ENCODE data around the gene BBS5. TPM values are rescaled to one million over a fixed set of nuclear protein-coding genes. Genes with fewer than 3 reads are reported as not detected.

Gene BBS5
- total RNA-seq, 3 donors from 2014 or later, result 6.6 to 9.2 (median 7.9) TPM

- Histone ChIP-seq H3K36me3 (no peaks in the 10 kb centered on the region), H3K9me3 (no peaks in the 10 kb centered on the region), H3K27ac (no peak overlapping the region), H3K27me3 (no peaks in the 10 kb centered on the region), H3K4me1 (no peaks in the 10 kb centered on the region), H3K4me3 (no peak overlapping the region)
- TF ChIP-seq, protein P1, sequence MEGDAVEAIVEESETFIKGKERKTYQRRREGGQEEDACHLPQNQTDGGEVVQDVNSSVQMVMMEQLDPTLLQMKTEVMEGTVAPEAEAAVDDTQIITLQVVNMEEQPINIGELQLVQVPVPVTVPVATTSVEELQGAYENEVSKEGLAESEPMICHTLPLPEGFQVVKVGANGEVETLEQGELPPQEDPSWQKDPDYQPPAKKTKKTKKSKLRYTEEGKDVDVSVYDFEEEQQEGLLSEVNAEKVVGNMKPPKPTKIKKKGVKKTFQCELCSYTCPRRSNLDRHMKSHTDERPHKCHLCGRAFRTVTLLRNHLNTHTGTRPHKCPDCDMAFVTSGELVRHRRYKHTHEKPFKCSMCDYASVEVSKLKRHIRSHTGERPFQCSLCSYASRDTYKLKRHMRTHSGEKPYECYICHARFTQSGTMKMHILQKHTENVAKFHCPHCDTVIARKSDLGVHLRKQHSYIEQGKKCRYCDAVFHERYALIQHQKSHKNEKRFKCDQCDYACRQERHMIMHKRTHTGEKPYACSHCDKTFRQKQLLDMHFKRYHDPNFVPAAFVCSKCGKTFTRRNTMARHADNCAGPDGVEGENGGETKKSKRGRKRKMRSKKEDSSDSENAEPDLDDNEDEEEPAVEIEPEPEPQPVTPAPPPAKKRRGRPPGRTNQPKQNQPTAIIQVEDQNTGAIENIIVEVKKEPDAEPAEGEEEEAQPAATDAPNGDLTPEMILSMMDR (IDR thresholded peaks at IDR 0.05), result no peak
- TF ChIP-seq POLR2AphosphoS5 (IDR thresholded peaks at IDR 0.05) (no peak), POLR2A (IDR thresholded peaks at IDR 0.05) (no peak)
- no peak for DNase-seq (ENCODE audit: low spot score in 2 of 2)
- intact Hi-C loops (cut with DNase I; ENCODE audit: low total_unique reads), result no loop called here
Observed at GRCh38 chr2:169472249-169472648, 7.0 kb upstream of the BBS5 start.

DNA sequence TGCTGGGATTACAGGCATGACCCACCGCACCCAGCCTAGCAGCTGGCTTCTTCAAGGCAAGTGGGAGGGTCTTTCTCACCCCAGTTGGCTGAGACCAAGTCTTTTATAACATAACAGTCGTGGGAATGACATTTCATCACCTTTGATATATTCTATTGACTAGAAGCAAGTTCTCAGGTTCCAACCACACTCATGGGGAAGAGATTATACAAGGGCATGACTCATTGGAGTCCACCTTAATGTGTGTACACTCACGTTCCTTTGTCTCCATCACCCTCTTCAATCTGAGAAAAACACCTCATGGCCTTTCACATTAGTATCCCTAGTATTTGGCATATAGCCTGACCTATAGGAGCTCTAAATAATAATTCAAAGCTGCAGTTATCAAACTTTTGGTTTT is 2.8 kb upstream of the BBS5 start:
- intact Hi-C loops (cut with DNase I; ENCODE audit: low total_unique reads), result no loop called here
- Histone ChIP-seq H3K4me3 (no peak overlapping the region), H3K4me1 (no peaks in the 10 kb centered on the region), H3K9me3 (no peaks in the 10 kb centered on the region), H3K27ac (no peak overlapping the region), H3K36me3 (no peaks in the 10 kb centered on the region), H3K27me3 (no peaks in the 10 kb centered on the region)
- DNase-seq (ENCODE audit: low spot score in 2 of 2), result no peak
- TF ChIP-seq POLR2A (IDR thresholded peaks at IDR 0.05), result no peak
- TF ChIP-seq, protein P1 (IDR thresholded peaks at IDR 0.05), result no peak
- no peak for TF ChIP-seq POLR2AphosphoS5 (IDR thresholded peaks at IDR 0.05)

- peak overlapping the region; percentile 83 for H3K27ac ChIP-seq
- intact Hi-C loops (cut with DNase I; ENCODE audit: low total_unique reads), result no loop called here
Observed at GRCh38 chr2:169478339-169478738, 955 bp upstream of the BBS5 start.

GRCh38 chr2:169478745-169479256 is 493 bp upstream of the BBS5 start:
- peak overlapping the region; percentile 72 to 89 (median 84) for H3K4me3 ChIP-seq
- intact Hi-C loops (cut with DNase I; ENCODE audit: low total_unique reads), result no loop called here
- H3K4me1 ChIP-seq, result no peaks in the 10 kb centered on the region
- H3K27me3 ChIP-seq, result no peaks in the 10 kb centered on the region
- H3K27ac ChIP-seq, result peak overlapping the region; percentile 83
- TF ChIP-seq, protein P1 (IDR thresholded peaks at IDR 0.05), result no peak
- TF ChIP-seq POLR2AphosphoS5 (IDR thresholded peaks at IDR 0.05) (no peak), POLR2A (IDR thresholded peaks at IDR 0.05) (no peak)
- no peaks in the 10 kb centered on the region for H3K36me3 ChIP-seq
- DNase-seq (ENCODE audit: low spot score in 2 of 2), result no peak
- no peaks in the 10 kb centered on the region for H3K9me3 ChIP-seq

More at GRCh38 chr2:169478339-169478738, 955 bp upstream of the BBS5 start:
- H3K36me3 ChIP-seq, result no peaks in the 10 kb centered on the region
- H3K4me3 ChIP-seq, result peak overlapping the region in 1 of 3 donors; percentile 89
- TF ChIP-seq POLR2AphosphoS5 (IDR thresholded peaks at IDR 0.05) (no peak), POLR2A (IDR thresholded peaks at IDR 0.05) (no peak)
- TF ChIP-seq, protein P1 (IDR thresholded peaks at IDR 0.05), result no peak
- H3K4me1 ChIP-seq, result no peaks in the 10 kb centered on the region
- no peak for DNase-seq (ENCODE audit: low spot score in 2 of 2)
- no peaks in the 10 kb centered on the region for H3K9me3 ChIP-seq
- no peaks in the 10 kb centered on the region for H3K27me3 ChIP-seq

DNA sequence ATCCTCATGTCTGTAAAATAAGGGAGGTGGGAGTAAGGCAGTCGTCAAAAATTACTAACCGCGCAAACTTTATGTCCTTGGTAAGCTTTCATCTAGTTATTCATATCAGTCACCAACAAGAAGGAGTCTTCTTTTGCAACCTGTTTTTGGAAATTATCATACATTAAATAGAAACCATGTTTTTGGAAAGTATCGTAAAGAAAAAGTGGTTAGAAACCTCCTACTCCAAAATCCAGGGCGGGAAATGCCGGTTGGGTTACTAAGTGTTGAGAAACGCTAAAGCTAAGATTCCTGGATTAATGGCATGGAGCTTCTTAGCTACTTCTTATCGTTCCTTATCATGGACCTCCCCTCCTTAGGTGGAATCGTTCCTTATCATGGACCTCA is 778 bp downstream of the BBS5 start:
- Histone ChIP-seq H3K4me3 (peak overlapping the region; percentile 72 to 89 (median 84)), H3K27me3 (no peaks in the 10 kb centered on the region), H3K4me1 (no peaks in the 10 kb centered on the region), H3K36me3 (no peaks in the 10 kb centered on the region), H3K27ac (peak overlapping the region; percentile 83), H3K9me3 (no peaks in the 10 kb centered on the region)
- TF ChIP-seq POLR2AphosphoS5 (IDR thresholded peaks at IDR 0.05) (no peak), POLR2A (IDR thresholded peaks at IDR 0.05) (no peak)
- TF ChIP-seq, protein P1 (IDR thresholded peaks at IDR 0.05), result no peak
- DNase-seq (ENCODE audit: low spot score in 2 of 2), result no peak
- intact Hi-C loops (cut with DNase I; ENCODE audit: low total_unique reads), result no loop called here
